Measurements from ENCODE around the gene NOG.

The NOG gene

GRCh38 chr17:56596691-56597494, 3.4 kb downstream of the NOG start:
- no peak for DNase-seq (ENCODE audit: low read depth)
- no peak overlapping the region for H3K4me3 ChIP-seq (ENCODE audit: low read depth, low read length)
- TF ChIP-seq CTCF (IDR thresholded peaks at IDR 0.05; ENCODE audit: insufficient read depth, low read depth, low read length, missing control alignments), result no peak

- no peak for TF ChIP-seq CTCF (IDR thresholded peaks at IDR 0.05; ENCODE audit: insufficient read depth, low read depth, low read length, missing control alignments)
- no peak for DNase-seq (ENCODE audit: low read depth)
- no peak overlapping the region for H3K4me3 ChIP-seq (ENCODE audit: low read depth, low read length)
Observed at GRCh38 chr17:56597495-56597990, 4.0 kb downstream of the NOG start.

- no peak for DNase-seq (ENCODE audit: low read depth)
- TF ChIP-seq CTCF (IDR thresholded peaks at IDR 0.05; ENCODE audit: insufficient read depth, low read depth, low read length, missing control alignments), result no peak
- no peak overlapping the region for H3K4me3 ChIP-seq (ENCODE audit: low read depth, low read length)
Observed at GRCh38 chr17:56598466-56598865, 5.0 kb downstream of the NOG start.

GRCh38 chr17:56599088-56599487, 5.6 kb downstream of the NOG start:
- no peak for TF ChIP-seq CTCF (IDR thresholded peaks at IDR 0.05; ENCODE audit: insufficient read depth, low read depth, low read length, missing control alignments)
- DNase-seq (ENCODE audit: low read depth), result no peak
- no peak overlapping the region for H3K4me3 ChIP-seq (ENCODE audit: low read depth, low read length)

- TF ChIP-seq CTCF (IDR thresholded peaks at IDR 0.05; ENCODE audit: insufficient read depth, low read depth, low read length, missing control alignments), result no peak
- no peak overlapping the region for H3K4me3 ChIP-seq (ENCODE audit: low read depth, low read length)
- no peak for DNase-seq (ENCODE audit: low read depth)
Observed at GRCh38 chr17:56599566-56599965, 6.1 kb downstream of the NOG start.

- DNase-seq (ENCODE audit: low read depth), result no peak
- H3K4me3 ChIP-seq (ENCODE audit: low read depth, low read length), result no peak overlapping the region
- no peak for TF ChIP-seq CTCF (IDR thresholded peaks at IDR 0.05; ENCODE audit: insufficient read depth, low read depth, low read length, missing control alignments)
Observed at GRCh38 chr17:56600256-56600655, 6.8 kb downstream of the NOG start.

- DNase-seq (ENCODE audit: low read depth), result no peak
- no peak overlapping the region for H3K4me3 ChIP-seq (ENCODE audit: low read depth, low read length)
Observed at GRCh38 chr17:56601591-56601990, 8.1 kb downstream of the NOG start.

More at GRCh38 chr17:56601591-56601990, 8.1 kb downstream of the NOG start:
- TF ChIP-seq CTCF (IDR thresholded peaks at IDR 0.05; ENCODE audit: insufficient read depth, low read depth, low read length, missing control alignments), result no peak
